Transverse colon (tissue), 4 donors: Measurements from ENCODE around the gene P2RY6.
A peak's percentile ranks its signal among the peaks of the same experiment; 100 is the strongest.

ENCODE experiments used
- CTCF ChIP-seq, 5 experiments: fragments of 200-600 bp in 3 of 5; fragments of 450-650 bp in 2 of 5; sonication (generic) in 3 of 5; IDR thresholded peaks; 1 replicate in 2 of 5; 2 replicates in 3 of 5; pipeline ENCODE4 v1.5.1; 2016 to 2017; ENCODE audit warnings: antibody characterized with exemption in 5 of 5, inconsistent platforms in 3 of 5, mild to moderate bottlenecking in 2 of 5, moderate library complexity in 1 of 5
- POLR2AphosphoS5 ChIP-seq, 3 donors: sonication (generic); formaldehyde crosslinking; IDR thresholded peaks; one replicate each; pipeline ENCODE4 v1.6.1; 2016; ENCODE audit warnings: antibody characterized with exemption in 3 of 3

DNA sequence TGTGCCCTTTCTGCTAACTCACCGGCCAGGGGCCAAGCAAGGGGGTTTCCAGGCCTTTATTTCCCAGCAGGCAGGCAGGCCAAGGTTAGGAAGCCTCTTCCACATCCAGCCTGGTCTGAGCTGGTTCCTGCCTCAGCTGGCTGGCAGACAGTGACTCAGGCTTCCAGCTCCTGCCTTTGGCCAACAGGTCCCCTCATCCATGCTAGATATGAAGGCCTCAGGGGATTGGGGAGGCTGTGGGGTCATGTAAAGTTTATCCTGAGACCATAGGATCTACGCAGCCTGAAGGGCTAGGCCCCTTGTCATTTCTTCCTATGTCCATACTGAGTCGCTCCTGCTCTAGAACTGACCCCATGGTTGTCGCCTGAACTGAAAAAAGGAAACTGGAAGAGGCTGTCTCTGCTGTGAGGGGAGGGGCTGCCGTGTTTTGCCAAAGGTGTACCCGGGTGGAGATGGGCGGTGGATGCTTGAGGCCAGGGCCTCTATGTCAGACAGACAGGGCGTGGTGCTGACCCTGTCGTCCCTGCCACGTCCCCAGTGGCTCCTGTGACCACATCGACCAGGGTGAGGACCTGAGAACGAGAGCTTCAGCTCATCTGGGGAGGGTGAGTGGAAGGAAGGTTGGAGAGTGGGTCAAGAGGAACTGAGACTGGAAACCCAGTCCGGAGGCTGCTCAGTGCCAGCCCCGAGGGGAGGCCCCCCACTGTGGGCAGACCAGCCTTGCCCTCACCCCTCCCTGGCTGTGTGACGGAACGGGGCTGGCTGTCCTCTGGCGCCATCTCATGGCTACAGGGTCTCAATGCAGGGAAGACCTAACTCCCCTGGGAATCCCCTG lies 17.0 kb downstream of the P2RY6 start:
- TF ChIP-seq POLR2AphosphoS5 (IDR thresholded peaks at IDR 0.05) (no peak), CTCF (IDR thresholded peaks at IDR 0.05) (peak; percentile 81 to 89 (median 83))
